NOMO-1 (cell line): ENCODE measurements around the gene TTC16.

ENCODE experiments used
- DNase-seq, 2 experiments: peaks; one replicate each; lab custom pipeline; 2025; ENCODE audit not compliant: unreplicated experiment in 2 of 2; lab: John Stamatoyannopoulos, UW

Gene TTC16

DNA sequence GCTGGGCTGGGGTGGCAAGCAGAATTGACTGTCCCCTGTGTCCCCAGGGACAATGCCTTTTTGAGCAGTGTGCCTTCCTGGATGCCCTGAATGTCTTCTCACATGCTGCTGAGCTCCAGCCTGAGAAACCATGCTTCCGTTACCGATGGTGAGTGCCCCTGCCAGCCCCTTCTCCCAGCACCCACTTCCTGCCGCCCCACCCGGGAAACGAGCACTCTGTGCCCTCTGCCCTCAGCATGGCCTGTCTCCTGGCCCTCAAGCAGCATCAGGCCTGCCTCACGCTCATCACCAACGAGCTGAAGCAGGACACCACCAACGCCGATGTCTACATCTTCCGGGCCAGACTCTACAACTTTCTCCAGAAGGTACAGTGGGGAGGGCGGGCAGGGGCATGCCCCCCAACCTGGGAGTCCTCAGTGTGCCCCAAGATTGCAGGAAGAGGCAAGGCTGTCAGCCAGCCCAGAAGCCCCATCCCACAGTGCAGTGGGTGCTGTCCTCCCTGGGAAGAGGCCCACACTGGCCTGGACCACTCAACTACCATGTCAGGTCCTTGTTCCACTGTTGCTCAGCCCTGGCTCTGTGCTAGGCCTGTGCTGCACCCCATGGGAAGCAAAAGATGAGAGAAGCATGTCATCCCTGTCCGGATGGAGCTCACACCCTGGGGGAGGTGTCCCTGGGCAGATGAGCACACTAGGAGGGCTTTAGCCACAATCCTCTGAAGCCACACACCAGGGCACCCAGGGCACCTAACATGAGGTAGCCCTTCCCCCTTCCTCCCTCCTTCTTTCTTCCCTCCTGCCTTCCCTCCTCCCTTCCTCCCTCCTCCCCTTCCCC is 4.4 kb downstream of the TTC16 start:
- DNase-seq, result no peak

DNA sequence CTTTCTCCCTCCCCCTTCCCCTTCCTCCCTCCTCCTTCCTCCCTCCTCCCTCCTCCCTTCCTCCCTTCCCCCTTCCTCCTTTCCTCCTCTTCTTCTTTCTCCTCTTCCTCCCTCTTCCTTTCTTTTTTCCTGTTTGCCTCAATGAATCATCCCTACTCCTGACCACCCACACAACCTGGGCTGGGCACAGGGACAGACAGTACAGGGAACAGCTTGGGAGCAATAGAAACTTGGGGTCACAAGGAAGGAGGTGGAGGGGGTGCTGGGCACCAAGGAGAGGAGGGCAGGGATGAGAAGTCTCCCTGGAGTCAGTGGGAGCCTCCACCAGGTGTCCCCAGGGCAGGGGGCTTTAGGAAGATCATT is 5.0 kb downstream of the TTC16 start:
- no peak for DNase-seq

DNA sequence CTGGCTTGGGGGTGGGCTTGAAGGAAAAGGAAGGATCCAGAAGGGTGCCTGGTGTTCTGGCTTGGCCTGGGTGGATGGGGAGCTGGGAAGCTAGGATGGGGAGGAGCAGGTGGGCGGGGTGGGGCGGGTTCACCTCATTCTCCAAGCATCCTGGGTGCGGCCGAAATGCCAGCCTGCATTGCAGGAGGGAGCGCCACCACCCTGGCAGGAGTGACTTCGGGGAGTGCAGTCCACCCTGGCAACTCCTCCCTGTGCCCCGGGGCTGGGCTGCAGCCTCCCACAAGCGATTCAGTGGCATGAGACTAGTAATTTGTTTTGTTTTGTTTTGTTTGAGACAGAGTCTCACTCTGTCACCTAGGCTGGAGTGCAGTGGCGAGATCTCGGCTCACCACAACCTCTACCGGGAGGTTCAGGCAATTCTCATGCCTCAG is 5.5 kb downstream of the TTC16 start:
- DNase-seq, result no peak

DNA sequence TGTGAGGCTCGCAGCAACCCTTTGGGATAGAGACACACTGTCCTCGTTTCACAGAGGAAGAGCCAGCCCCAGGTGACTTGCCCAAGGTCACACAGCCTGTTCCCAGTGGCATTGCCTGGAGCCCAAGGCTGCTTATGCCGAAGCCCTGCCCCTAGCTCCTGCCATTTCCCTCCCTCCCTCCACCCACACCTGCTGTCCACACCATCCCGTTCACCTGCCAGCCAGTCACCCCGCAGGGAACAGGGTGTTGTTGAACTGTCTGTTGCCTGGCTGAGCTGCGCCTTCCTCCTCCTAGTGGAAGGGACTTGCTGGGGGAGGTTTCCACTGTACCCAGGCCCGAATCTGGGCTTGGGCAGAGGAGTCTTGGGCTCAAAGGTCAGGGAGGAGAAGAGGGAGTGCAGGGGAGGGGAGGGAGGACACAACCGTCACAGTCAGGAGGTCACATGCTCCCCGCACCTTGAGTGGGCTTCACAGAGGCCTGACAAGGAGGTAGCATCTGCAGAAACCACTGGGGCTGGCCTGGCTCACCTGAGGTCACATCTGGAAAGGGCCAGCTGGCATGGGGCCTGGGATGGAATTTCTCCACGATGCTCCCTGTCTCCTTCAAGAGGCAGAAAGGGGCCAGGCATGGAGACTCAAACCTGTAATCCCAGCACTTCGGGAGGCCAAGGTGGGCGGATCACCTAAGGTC is 6.3 kb downstream of the TTC16 start:
- no peak for DNase-seq

DNA sequence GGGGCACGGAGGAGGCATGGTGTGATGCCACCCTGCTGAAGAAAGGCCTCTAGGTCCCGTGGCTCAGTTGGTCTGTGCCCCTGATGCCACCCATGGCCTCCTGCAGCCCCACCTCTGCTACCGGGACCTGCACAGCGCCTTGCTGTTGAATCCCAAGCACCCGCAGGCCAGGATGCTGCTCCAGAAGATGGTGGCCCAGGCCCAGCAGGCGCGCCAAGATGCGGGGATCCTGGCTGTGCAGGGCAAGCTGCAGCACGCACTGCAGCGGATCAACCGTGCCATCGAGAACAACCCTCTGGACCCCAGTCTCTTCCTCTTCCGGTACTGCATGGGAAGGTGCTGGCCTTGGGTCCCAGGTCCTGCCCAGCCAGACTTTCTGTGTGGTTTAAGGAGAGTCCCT is 7.1 kb downstream of the TTC16 start:
- DNase-seq, result no peak

- no peak for DNase-seq
These were observed 7.6 kb downstream of the TTC16 start for GRCh38 chr9:127723444-127723843.

DNA sequence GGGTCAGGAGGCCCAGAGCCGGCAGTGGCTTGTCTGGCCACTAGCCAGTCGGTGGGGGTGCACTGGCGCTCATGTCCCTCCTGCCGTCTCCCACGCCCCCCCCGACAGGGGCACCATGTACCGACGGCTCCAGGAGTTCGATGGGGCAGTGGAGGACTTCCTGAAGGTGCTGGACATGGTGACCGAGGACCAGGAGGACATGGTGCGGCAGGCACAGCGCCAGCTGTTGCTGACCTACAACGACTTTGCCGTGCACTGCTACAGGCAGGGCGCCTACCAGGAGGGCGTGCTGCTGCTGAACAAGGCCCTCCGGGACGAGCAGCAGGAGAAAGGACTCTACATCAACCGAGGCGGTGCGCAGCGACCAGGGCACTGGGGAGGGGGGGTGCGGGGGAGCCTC is 8.1 kb downstream of the TTC16 start:
- no peak for DNase-seq

GRCh38 chr9:127726871-127727270 is 11.0 kb downstream of the TTC16 start:
- no peak for DNase-seq

GRCh38 chr9:127728808-127729207 is 12.9 kb downstream of the TTC16 start:
- no peak for DNase-seq

- DNase-seq, result no peak
These were observed 13.8 kb downstream of the TTC16 start for GRCh38 chr9:127729522-127730256.

GRCh38 chr9:127730262-127730661 is 14.4 kb downstream of the TTC16 start:
- no peak for DNase-seq

GRCh38 chr9:127730799-127731410 is 15.0 kb downstream of the TTC16 start:
- no peak for DNase-seq

DNA sequence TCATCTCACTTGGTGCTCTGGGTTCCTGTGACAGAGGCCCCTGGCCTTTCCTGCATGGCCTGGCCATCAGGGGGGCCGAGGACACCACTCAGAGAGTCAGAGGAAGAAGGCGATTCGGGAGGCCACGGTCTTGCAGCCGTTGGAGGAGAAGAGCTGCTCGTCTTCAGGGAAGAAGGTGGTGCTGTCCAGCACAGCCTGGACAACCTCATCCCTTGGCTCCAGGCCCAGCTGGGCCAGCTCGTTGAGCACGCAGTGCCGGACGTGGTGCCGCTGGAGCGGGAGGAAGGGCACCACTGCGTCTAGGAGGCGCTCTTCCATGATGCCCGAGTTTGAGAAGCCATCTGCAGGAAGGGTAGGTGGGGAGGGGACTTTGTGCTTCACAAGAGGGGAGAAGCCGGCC is 16.1 kb downstream of the TTC16 start:
- DNase-seq, result no peak

GRCh38 chr9:127732444-127732843 is 16.6 kb downstream of the TTC16 start:
- no peak for DNase-seq

DNA sequence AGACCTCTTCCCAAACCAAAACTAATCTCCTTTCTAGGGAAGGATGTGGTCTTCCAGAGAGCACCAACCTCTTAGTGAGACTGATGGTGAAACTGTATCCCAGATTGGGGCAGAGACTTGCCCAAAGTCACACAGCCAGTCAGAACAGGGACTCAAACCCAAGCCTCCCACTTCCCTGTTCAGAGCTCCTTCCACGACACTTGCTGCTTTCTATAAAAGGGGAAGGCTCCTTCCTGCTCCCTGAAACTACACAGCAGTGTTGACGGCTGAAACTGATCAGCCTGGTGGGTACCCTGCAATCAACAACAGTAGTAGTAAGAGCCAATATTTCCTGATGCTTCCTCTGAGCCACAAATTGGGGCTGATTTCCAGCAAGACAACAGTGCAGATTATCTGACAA is 17.7 kb downstream of the TTC16 start:
- DNase-seq, result peak; percentile 11 to 60

- DNase-seq, result no peak
These were observed 18.4 kb downstream of the TTC16 start for GRCh38 chr9:127734247-127734746.

GRCh38 chr9:127734747-127735529 is 19.1 kb downstream of the TTC16 start, which contains the start of gene TOR2A:
Gene TOR2A (minus strand): TSS chr9:127735294. CDS start chr9:127735270, 24 bp downstream.
- DNase-seq, result peak; percentile 98

- DNase-seq, result no peak
These were observed 19.8 kb downstream of the TTC16 start for GRCh38 chr9:127735530-127736185.

DNA sequence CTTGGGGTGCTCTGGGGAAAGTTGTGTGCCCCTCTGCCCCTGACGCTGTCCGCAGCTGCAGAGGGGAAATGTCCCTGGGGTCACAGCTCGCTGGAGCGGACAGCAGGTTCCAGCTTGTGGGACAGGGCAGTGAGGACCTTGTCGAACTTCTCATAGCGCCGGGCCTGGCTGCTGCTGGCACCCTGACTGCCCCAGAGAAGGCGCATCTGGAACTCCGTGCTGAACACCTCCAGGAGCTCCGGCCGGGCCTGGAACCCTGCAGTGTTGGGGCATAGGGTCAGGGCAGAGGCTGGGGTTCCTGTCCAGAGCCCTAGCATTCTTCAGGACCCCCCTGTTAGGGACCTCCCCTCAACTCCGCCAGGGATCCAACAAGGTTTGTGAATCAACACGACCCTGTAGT is 22.8 kb downstream of the TTC16 start:
- DNase-seq, result no peak
